GM21529 (cell line): ENCODE data around the gene PCDHB14.

Source experiments
- ATAC-seq: cut with Tn5 transposase; IDR thresholded peaks from one replicate; pipeline ENCODE4 v1.9.1; 2021; ENCODE audit not compliant: unreplicated experiment

The PCDHB14 gene

DNA sequence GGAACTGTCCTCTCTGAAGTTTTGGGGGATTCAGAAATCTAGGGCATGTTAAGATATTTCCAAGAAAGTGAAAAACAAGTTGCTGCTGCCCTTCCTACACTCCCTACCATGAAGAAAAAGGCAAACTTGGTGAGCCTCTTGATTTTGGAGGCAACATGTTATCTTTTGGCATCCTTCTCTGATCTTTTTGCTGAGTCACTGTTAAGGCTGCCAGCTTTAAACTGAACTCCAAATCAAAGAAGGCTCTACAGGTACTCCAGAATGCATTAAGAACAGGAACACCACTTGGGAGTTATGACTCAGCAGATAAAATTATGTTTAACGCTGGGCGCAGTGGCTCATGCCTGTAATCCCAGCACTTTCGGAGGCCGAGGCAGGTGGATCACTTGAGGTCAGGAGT, 46.1 kb downstream of the PCDHB14 start:
- no peak for ATAC-seq

DNA sequence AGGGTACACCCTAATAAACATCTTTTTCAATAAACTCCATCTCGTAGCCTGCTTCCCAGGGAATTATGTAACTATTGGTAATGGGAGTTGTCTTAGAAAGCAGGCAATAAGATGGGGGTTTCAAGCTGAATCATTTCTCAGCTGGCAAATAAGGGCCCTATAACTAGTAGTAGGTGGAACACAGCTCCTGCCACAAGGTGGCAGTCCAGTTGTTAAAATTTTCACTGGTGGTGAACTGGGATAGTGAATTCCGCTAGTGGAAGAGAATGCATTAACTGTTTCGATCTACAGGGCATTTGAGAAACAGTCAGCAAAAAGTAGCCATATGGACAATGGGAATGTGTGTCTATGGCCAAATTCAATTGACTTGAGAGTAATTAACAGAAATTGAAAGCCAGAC, 49.8 kb downstream of the PCDHB14 start:
- no peak for ATAC-seq
